GM12801 (cell line): ENCODE data around the gene DMD.

Source experiments
- TF ChIP-seq, protein P1 (sequence below): IDR thresholded peaks from one replicate; pipeline ENCODE4 v1.5.1; 2011; ENCODE audit warnings: control low read depth; ENCODE audit not compliant: insufficient read length; ENCODE audit errors: extremely low read depth

The DMD gene

DNA sequence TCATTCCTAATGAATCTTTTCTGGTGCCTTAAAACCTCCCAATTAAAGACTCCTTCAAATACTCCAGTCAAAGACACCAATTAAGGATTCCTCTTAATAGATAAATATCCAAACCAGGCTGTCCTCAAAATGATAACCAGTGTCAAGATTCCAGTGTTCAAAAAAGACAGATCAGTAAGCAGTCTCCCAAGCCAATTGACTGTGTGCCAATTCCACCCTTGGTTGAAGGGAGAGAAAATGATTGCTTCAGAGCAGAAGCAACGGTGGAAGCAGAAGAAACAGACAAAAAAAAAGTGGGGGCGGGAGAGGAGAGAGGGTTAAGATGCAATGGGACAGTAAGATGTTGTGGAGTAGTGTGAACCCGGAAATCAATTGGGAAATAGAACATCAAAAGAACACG lies 1923.5 kb downstream of the DMD start:
- TF ChIP-seq, protein P1, sequence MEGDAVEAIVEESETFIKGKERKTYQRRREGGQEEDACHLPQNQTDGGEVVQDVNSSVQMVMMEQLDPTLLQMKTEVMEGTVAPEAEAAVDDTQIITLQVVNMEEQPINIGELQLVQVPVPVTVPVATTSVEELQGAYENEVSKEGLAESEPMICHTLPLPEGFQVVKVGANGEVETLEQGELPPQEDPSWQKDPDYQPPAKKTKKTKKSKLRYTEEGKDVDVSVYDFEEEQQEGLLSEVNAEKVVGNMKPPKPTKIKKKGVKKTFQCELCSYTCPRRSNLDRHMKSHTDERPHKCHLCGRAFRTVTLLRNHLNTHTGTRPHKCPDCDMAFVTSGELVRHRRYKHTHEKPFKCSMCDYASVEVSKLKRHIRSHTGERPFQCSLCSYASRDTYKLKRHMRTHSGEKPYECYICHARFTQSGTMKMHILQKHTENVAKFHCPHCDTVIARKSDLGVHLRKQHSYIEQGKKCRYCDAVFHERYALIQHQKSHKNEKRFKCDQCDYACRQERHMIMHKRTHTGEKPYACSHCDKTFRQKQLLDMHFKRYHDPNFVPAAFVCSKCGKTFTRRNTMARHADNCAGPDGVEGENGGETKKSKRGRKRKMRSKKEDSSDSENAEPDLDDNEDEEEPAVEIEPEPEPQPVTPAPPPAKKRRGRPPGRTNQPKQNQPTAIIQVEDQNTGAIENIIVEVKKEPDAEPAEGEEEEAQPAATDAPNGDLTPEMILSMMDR: no peak

DNA sequence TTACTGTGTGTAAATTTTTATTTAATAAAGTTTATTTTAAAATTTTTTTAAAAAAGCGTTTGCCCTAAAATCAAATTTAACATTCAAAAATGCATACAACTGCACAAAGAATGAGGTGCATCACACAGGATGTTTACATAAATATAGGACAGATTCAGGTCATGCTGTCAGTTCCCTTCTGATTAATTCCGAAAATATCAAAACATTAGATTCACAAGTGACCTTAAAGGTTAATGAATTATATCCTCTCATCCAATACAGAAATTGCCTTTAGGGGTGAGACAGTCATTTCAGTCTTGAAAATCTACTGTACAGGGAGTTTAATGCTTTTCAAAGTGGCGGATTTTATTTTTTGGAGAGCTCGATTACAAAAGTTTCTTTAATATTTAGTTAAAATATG lies 1930.8 kb downstream of the DMD start:
- TF ChIP-seq, protein P1: no peak

DNA sequence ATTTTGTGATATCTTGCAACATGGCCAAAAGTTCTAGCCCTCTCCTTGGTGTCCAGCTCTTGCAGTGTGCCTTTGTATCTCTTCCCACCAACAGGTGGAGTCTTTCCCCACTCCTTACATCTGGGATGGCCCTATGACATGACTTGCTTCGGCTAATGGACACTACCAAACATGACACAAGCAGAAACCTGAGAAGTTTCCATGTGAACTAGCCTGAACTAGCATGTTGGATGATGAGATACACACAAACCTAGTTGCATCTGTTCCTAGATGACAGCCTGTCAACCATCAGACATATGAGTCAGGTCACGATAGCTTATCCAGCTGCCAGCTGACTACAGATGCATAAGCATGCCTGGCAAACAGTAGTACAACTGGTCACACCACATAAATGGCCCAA lies 1932.0 kb downstream of the DMD start:
- TF ChIP-seq, protein P1: no peak

DNA sequence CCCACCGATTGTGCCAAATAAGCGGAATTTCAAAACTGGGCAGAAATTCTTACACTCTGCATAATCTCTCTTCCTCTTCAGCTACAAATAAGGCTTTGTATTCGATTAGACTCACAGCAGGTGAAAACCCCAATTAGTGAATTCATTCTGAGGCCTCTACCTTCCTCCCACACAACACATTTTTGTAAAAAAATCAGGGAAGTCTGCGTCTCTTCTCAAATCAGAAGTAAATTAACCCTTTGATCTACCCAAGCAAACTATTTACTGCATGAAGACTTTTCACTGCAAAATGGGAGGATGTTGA lies 1938.9 kb downstream of the DMD start:
- TF ChIP-seq, protein P1: no peak

DNA sequence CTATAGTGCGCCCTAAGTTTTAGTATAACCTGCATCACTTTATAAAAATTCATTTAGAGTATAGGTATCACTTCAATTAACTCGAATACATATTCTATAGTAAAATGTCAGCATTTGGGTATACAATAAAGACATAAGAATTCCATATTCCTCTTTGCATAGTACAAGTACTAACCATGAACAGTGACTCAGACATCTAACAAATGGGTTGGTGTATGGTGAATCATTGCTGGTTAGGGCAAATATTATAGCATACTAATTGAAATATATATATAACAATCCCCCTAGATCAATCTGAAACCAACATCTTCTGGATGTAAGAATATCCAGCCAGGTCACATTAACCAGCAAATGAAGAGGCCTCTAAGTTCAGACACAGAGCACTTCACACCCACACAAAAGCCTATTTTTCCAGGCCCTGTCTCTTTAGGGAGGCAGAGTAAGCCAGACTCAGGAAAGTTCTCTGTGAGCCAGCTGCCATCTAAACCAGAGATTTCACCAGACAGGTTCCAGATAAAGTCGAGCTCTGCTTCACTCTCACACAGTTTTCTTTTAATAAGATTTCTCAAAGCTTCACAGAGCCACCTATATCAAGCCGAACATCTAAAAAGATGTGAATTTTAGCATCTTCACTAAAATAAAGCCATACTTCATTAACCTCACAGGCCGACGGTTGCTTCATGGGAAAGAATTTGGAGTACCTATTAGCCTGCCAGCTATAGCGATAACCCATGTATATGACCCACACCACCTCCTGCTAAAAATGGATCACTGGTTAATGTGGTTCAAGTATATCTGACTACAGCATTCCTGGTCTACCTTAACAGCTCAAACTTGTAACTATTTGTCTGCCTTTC lies 1939.5 kb downstream of the DMD start:
- TF ChIP-seq, protein P1: no peak

DNA sequence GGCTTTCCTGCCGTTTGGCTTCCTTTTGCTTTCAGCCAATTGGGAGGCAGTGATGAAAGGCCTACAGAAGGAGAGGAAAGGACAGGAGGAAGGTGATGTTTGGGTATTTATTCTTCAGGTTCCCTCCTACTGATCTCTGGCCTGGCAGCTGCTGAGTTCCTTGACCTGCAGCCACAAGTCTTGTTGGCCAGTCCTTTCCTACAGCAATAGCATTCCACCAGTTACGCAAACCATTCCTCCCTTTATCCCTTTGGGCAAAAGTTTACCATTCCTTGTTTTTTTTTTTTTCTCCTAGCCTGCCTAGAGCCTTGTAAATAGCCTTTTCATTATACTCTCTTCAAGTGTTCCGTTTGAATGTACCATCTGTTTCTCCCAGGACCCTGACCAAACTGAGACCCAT lies 1941.4 kb downstream of the DMD start:
- TF ChIP-seq, protein P1: no peak

DNA sequence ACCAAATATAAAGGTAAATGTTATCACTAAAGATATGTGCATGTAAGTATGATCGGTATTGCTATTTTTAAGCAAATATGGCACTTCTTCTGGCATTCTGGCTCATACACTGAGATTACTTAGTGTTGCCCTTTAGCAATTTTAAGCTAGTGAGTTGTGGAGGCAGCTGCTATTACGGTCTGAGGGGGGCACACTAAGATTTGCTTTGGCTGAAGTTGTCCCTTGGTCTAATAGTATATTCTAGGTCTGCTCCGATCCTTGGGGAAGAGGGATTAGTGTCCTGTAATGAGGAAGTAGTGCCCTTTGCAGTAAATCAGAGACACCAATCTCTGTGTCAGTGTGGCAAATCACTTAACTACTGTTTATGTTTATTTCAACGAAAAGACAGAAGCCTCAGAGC lies 1943.0 kb downstream of the DMD start:
- TF ChIP-seq, protein P1: no peak
